ENCODE results near the gene SLC25A5. TPM values are rescaled to one million over a fixed set of nuclear protein-coding genes. Genes with fewer than 3 reads are reported as not detected.

The SLC25A5 gene
- 100 to 1,000 TPM; 223 to 296 (median 270) TPM for total RNA-seq (2021; fragmentation: NEBNext Ultra II Directional; extraction: Animal tissue kit (Norgen Biotek cat#: 25700))
- long read RNA-seq, transcript SLC25A5-201 (4 exons, 1,274 nt) = major isoform, 312 of 367 reads
- long read RNA-seq, partial matches to known transcripts = 6 of 367 reads
- long read RNA-seq, other reads (novel, unspliced or antisense) = 48 of 367 reads

- Mint-ChIP-seq H3K36me3 (ENCODE audit: low read depth) (peaks cover 6% of the 10 kb centered on the region; the same call in 1 of the 2 replicates), H3K9me3 (no peaks in the 10 kb centered on the region), H3K4me3 (peak within 1 kb of the TSS; percentile 88), H3K4me1 (ENCODE audit: low read depth) (no peaks in the 10 kb centered on the region), H3K27ac (peak within 1 kb of the TSS; percentile 83), H3K27me3 (ENCODE audit: insufficient read depth) (no peaks in the 10 kb centered on the region; the same call in 1 of the 2 replicates)
- DNase-seq = peak; percentile 65
- TF ChIP-seq CTCF (IDR thresholded peaks at IDR 0.05) = no peak
Observed at GRCh38 chrX:119467842-119468550, at the start of gene SLC25A5. Gene SLC25A5, plus strand, starts transcription at chrX:119468444. Its CDS starts 72 bp downstream, at chrX:119468516.

- Mint-ChIP-seq H3K4me1 (ENCODE audit: low read depth) (peaks cover 9% of the 10 kb centered on the region), H3K36me3 (ENCODE audit: low read depth) (peaks cover 7% of the 10 kb centered on the region; the same call in 1 of the 2 replicates), H3K4me3 (no peak overlapping the region), H3K27me3 (ENCODE audit: insufficient read depth) (no peaks in the 10 kb centered on the region; the same call in 1 of the 2 replicates), H3K27ac (no peak overlapping the region; the same call in 1 of the 2 replicates), H3K9me3 (no peaks in the 10 kb centered on the region)
- DNase-seq = no peak
- no peak for TF ChIP-seq CTCF (IDR thresholded peaks at IDR 0.05)
Observed at GRCh38 chrX:119419146-119419545, 49.1 kb upstream of the SLC25A5 start.

- no peak for TF ChIP-seq CTCF (IDR thresholded peaks at IDR 0.05)
- Mint-ChIP-seq H3K9me3 (no peaks in the 10 kb centered on the region), H3K4me3 (no peak overlapping the region), H3K4me1 (ENCODE audit: low read depth) (peaks cover 9% of the 10 kb centered on the region), H3K27me3 (ENCODE audit: insufficient read depth) (no peaks in the 10 kb centered on the region; the same call in 1 of the 2 replicates), H3K36me3 (ENCODE audit: low read depth) (peaks cover 7% of the 10 kb centered on the region; the same call in 1 of the 2 replicates), H3K27ac (0 out of 2 replicates have a peak overlapping the region, but pooled peaks have one; percentile 4)
- no peak for DNase-seq
Observed at GRCh38 chrX:119419898-119420297, 48.3 kb upstream of the SLC25A5 start.

- Mint-ChIP-seq H3K27ac (no peak overlapping the region), H3K27me3 (ENCODE audit: insufficient read depth) (no peaks in the 10 kb centered on the region; the same call in 1 of the 2 replicates), H3K4me1 (ENCODE audit: low read depth) (peaks cover 9% of the 10 kb centered on the region), H3K4me3 (no peak overlapping the region), H3K36me3 (ENCODE audit: low read depth) (peaks cover 7% of the 10 kb centered on the region; the same call in 1 of the 2 replicates), H3K9me3 (no peaks in the 10 kb centered on the region)
- DNase-seq = no peak
- TF ChIP-seq CTCF (IDR thresholded peaks at IDR 0.05) = no peak
Observed at GRCh38 chrX:119421016-119421705, 47.1 kb upstream of the SLC25A5 start.

GRCh38 chrX:119423631-119424030 lies 44.6 kb upstream of the SLC25A5 start:
- no peak overlapping the region for H3K27ac Mint-ChIP-seq
- DNase-seq = no peak
- no peaks in the 10 kb centered on the region; the same call in 1 of the 2 replicates for H3K27me3 Mint-ChIP-seq (ENCODE audit: insufficient read depth)
- peaks cover 7% of the 10 kb centered on the region; the same call in 1 of the 2 replicates for H3K36me3 Mint-ChIP-seq (ENCODE audit: low read depth)
- peaks cover 22% of the 10 kb centered on the region for H3K4me1 Mint-ChIP-seq (ENCODE audit: low read depth)
- no peak overlapping the region for H3K4me3 Mint-ChIP-seq
- no peak for TF ChIP-seq CTCF (IDR thresholded peaks at IDR 0.05)
- H3K9me3 Mint-ChIP-seq = no peaks in the 10 kb centered on the region
